Liver (tissue), 3 donors: ENCODE results near the gene NAT16.

Experiments used
- CTCF ChIP-seq: fragments of 150-350 bp; IDR thresholded peaks from 2 replicates; pipeline ENCODE4 v1.5.1; 2017; ENCODE audit warnings: improper control_type of control experiment, low read depth, low read length; ENCODE audit not compliant: missing input control
- GABPA ChIP-seq, 2 donors: IDR thresholded peaks in 1 of 2; conservative IDR thresholded peaks in 1 of 2; 2 replicates each; pipeline ENCODE4 v1.6.1; 2016; ENCODE audit warnings: antibody characterized with exemption in 2 of 2, mild to moderate bottlenecking in 1 of 2, moderate library complexity in 1 of 2
- JUND ChIP-seq, 2 donors: IDR thresholded peaks; 2 replicates each; pipeline ENCODE4 v1.6.1; 2016; ENCODE audit warnings: antibody characterized with exemption in 2 of 2
- MAX ChIP-seq: IDR thresholded peaks from 2 replicates; pipeline ENCODE4 v1.6.1; 2016; ENCODE audit warnings: antibody characterized with exemption
- SP1 ChIP-seq: IDR thresholded peaks from 2 replicates; pipeline ENCODE4 v1.6.1; 2018; ENCODE audit warnings: antibody characterized with exemption, mild to moderate bottlenecking
- YY1 ChIP-seq: IDR thresholded peaks from 2 replicates; pipeline ENCODE4 v1.6.1; 2016; ENCODE audit warnings: antibody characterized with exemption, mild to moderate bottlenecking
- TF ChIP-seq, protein P1 (sequence below): IDR thresholded peaks from 2 replicates; pipeline ENCODE4 v1.6.1; 2016; ENCODE audit warnings: antibody characterized with exemption, mild to moderate bottlenecking
- donor health status: healthy.
- donor health status: healthy.

GRCh38 chr7:101137651-101138212 is 42.4 kb downstream of the NAT16 start:
- TF ChIP-seq CTCF (no peak), JUND (IDR thresholded peaks at IDR 0.05) (no peak), MAX (no peak), SP1 (no peak), GABPA (IDR thresholded peaks at IDR 0.05 in 1 of 2, conservative IDR thresholded peaks at IDR 0.05 in 1 of 2) (no peak), YY1 (no peak)
- TF ChIP-seq, protein P1, sequence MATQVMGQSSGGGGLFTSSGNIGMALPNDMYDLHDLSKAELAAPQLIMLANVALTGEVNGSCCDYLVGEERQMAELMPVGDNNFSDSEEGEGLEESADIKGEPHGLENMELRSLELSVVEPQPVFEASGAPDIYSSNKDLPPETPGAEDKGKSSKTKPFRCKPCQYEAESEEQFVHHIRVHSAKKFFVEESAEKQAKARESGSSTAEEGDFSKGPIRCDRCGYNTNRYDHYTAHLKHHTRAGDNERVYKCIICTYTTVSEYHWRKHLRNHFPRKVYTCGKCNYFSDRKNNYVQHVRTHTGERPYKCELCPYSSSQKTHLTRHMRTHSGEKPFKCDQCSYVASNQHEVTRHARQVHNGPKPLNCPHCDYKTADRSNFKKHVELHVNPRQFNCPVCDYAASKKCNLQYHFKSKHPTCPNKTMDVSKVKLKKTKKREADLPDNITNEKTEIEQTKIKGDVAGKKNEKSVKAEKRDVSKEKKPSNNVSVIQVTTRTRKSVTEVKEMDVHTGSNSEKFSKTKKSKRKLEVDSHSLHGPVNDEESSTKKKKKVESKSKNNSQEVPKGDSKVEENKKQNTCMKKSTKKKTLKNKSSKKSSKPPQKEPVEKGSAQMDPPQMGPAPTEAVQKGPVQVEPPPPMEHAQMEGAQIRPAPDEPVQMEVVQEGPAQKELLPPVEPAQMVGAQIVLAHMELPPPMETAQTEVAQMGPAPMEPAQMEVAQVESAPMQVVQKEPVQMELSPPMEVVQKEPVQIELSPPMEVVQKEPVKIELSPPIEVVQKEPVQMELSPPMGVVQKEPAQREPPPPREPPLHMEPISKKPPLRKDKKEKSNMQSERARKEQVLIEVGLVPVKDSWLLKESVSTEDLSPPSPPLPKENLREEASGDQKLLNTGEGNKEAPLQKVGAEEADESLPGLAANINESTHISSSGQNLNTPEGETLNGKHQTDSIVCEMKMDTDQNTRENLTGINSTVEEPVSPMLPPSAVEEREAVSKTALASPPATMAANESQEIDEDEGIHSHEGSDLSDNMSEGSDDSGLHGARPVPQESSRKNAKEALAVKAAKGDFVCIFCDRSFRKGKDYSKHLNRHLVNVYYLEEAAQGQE = no peak
